Fibroblast of pulmonary artery (primary cell): ENCODE measurements around the gene SLC1A7.

Experiments
- DNase-seq: peaks from one replicate; pipeline ENCODE4 v3.0.0-alpha.2; 2010; ENCODE audit warnings: low read depth
- H3K4me3 ChIP-seq: replicated peaks from 2 replicates; pipeline ENCODE4 v1.5.1; 2011; ENCODE audit warnings: low read depth, mild to moderate bottlenecking, control low read depth, low read length, moderate library complexity
- CTCF ChIP-seq: IDR thresholded peaks from 2 replicates; pipeline ENCODE4 v1.5.1; 2011; ENCODE audit warnings: mild to moderate bottlenecking, control low read depth, low read length, inconsistent platforms; ENCODE audit errors: missing control alignments

SLC1A7 gene

DNA sequence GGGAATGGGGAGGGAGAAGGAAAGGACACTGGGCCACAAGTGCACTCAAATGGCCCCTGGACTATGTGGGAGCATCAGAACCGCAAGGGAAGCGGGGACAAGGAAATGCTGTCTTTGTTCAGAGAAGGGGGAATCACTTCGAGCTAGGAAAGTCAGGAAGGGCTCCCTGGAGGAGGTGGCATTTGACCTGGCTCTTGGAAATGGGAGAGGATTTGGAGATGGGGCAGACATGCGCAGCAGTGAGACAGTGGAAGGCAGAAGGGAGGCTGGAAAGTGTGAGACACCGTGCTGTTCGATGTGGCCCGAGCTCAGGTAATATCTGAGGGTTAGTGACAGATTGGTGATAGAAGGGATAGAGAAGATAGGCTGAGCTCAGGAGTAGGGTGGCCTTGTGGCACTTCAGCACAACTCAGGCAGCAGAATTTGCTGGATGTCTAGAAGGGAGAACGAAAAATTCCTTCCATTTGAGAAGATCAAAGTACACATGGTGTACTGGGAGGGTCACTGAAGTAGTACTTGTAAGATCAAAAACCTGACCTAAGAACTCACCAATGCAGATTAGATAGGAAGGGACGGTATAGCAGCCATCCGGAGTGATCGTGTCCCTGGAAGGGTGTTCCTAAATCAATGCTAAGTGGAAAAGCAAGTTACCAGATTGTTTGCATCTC, 25.4 kb downstream of the SLC1A7 start:
- no peak for TF ChIP-seq CTCF
- no peak overlapping the region for H3K4me3 ChIP-seq
- no peak for DNase-seq

GRCh38 chr1:53116307-53116810, 26.1 kb downstream of the SLC1A7 start:
- no peak overlapping the region for H3K4me3 ChIP-seq
- no peak for DNase-seq
- TF ChIP-seq CTCF: no peak

DNA sequence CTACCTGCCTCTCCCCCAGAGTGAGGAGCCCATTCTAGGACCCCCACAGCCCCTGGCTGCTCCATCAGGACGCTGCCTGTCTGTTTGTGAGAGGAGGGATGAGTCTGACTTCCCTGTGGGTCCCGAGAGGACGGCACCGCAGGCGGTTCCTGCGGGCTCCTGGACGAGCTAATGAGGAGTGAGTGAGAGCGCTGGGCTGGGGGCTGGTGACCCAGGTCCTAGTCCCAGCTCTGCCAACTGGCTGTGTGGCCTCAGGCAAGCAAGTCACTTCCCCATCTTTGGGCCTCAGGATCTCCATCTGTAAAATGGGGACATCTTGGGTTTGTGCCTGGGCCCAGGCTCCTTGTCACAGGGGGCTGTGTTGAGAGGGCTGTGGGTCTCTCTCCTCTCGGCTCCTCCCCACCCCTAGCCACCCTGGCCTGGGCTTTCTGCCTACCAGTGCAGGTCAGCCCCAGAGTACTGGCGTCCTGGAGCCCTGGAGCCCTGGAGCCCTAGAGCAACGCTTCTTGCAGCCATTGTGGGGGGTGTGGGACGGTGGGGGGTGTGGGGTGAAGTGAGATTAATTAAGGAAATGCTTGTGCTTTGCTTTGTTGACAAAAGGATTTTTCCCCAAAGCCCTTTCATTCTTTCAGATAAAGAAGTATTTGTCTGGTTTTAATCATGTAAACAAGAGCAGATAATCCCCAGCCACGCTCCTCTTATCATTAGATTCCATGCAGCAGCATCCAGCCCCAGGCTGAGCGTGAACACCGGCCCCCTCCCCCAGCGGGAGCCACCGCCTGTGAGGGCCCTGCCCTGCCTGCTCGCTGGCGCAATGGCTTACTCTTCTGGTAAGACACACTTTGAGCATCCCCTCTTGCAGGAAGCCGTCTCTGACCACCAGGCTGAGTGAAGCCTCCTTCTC, 26.8 kb downstream of the SLC1A7 start:
- peak; percentile 56 for DNase-seq
- TF ChIP-seq CTCF: no peak
- no peak overlapping the region for H3K4me3 ChIP-seq

DNA sequence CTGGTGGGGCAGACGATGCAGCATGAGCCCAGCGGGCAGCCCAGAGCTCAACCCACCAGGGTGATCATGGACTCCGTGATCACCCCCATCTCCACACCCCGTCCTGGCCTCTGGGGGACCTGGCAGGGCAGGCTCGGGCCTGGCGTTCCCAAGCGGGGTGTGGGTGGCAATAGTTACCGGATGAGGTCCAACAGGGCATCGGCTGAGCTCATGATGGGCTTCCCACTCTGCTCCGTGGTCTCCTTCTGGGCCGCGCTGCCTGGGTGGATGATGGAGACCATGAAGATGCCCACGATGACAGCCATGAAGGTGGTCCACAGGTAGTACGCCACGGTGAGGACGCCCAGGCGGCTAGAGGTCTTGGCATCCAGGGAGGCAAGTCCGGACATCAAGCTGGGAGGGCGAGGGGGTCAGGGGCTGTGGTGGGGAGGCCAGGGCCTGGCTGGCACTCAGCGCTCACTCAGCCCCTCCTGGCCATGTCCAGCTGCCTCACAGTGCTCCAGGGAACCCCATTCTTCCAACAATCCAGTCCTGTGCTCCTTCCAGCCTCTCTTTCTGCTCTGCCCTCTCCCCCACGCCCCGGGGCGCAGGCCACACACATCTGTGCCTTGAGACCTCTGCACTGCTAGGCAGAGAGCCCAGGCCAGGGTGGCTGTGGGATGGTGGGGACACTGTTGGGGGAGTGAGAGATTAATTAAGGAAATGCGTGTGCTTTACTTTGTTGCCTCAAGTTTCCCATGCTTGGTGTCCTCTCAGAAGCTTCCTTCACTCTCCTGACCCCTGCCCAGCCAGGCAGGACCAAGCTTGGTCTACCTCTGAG, 27.6 kb downstream of the SLC1A7 start:
- DNase-seq: no peak
- TF ChIP-seq CTCF: no peak
- no peak overlapping the region for H3K4me3 ChIP-seq

GRCh38 chr1:53114090-53114489, 28.3 kb downstream of the SLC1A7 start:
- H3K4me3 ChIP-seq: no peak overlapping the region
- no peak for DNase-seq
- no peak for TF ChIP-seq CTCF

DNA sequence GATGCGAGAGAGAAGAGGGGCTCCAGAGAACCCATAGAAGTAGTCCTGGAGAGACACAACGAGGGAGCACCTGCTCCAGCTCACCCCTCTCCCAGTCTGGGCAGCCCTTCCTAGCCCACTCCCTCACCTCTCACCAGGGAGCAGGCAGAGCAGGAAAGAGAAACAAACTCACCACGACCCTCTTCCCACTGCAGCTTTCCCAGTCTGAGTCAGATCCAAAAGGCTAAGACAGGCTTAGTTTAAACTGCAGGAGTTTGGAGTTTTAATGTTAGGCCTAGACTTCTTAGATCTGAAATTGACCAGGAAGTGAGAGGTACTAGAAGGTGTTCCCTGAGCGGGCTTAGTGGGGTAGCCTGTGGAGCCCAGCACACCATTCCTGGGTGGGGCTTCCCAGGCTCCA, 29.6 kb downstream of the SLC1A7 start:
- H3K4me3 ChIP-seq: no peak overlapping the region
- DNase-seq: no peak
- TF ChIP-seq CTCF: no peak
